SIG-M5 (cell line): ENCODE measurements around the gene IMMT.
"Not testable (repeated sequence)": the region's sequence is repeated elsewhere in the genome, so short reads cannot be mapped to it uniquely, and the experiment has no call there.

Source experiments
- DNase-seq: peaks from one replicate; lab custom pipeline; 2025; lab: John Stamatoyannopoulos, UW

The IMMT gene

DNA sequence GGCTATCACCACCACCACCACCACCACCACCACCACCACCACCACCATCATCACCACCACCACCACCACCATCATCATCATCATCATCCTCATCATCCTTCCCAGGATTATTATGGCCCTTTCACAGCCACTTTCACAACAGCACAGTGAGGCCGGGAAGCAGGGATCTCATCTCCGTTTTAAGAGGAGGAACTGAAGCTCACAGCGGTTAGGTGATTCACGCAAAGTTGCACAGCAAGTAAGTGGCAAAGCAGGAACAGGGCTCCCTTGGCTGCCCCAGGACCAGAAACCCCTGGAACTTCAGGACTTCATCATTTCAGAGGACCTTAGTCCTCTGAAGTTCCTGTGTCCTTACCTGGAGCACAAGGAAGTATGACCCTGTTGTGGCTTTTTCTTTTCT lies 30.8 kb upstream of the IMMT start:
- peak; percentile 37 for DNase-seq

DNA sequence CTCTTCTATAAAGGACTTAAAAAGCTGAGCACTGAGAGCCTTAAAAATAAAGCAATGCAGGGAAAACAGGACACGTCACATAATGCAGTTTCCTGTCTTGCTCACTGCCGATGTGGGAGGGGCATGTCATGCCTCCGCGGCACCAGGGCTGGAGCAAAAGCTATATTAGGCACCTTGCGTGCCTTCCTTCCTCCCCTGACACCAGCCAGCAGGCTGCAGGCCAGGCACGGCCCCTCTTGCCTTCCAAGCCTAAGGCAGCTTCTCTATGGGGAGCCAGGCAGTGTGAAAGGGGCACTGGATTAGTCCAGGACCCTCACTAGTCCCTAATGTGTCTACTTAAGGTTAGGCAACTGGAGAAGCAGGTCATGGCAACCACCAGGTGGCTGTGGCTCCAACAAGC lies 30.3 kb upstream of the IMMT start:
- peak; percentile 72 for DNase-seq

DNA sequence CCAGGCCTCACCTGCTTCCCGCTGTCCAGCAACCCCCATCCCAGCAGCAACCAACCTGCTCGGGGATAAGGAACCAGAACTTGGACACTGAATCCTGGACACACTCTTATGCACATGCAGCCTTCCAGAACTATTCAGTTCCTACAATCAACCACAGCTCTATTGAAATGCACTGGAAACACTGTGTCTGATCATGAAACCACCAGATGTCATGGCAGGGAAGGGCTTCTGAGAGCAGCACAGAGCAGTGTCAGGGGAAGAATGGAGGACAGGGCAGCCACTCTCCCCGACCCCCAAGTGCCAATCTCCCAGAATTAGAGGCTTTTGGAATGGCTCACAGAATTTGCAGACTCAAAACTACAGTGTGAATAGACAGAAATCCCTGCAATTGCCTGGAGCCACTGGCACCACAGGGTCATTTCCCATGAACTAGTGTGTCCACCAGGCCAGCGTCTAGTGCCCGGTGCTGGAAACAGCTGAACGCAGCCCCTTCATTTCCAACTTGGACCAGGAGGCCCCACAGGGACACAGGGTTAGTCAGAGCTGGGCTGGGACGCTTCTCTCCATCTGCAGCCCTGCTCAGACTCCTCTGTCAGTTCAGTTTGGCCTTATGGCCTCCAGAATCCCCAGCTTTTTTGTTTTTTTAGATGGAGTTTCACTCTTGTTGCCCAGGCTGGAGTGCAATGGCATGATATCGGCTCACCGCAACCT lies 29.5 kb upstream of the IMMT start:
- DNase-seq, result no peak

DNA sequence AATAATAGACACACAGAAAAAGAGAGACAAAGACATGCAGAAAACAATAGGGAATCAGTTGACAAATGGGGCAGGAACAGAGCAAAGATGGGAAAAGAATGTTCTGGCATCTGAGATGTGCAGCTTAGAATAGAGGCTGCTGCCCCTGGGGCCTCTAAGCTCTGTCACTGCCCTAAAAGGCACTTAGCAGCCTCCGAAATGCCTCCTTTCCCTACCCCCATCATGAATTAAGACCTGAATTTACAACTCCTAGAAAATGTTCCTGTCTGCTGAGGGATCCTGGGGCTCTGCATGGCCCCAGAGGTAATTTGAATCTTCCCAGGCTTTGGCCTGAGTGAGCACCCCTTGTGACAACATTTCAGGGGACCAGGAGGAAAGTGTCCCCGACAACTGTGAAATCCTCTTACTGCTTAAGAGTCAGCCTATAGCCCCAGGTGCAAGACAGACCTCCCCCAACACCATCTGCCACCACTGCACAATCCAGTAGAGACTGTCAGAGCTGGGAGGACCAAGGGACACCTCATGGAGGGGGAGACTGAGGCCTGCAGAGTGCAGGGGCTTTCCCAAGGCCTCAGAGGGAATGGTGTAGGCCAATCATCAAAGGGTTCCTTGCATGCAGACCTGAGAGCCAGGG lies 28.8 kb upstream of the IMMT start:
- no peak for DNase-seq

DNA sequence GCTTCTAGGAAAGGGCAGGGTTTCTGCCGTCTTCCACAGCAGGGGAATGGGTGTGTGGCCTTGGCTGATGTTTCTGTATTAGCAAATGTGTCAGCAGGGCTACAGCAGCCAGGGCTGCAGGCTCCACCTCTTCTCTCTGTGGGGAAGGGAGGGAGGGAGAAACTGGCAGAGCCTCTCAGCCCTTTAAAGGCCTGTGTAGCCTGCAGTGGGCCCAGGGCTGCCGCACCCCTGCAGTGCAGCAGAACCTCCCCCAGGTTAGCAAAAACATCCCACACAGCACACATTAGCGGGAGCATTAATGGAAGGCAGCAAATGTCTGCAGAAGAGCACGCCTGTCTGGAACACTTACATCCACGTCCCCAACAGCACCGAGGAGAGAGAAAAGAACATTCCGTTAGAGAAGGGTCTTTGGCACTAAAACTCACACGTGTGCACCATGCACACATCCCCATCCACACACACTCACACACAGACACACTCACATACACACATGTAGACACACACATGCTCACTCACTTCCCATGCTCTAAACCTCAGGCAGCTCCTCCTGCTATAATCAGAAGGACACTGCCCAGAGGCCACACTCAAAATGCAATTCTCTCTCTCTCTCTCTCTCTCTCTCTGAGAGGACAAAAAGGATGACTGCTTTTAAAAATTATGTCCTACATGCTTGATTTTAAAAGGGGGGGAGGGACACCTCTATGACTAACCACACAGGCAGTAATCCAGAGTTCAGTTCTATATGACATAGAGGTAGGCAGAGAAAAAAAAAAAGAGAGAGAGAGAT lies 28.1 kb upstream of the IMMT start:
- DNase-seq, result no peak

DNA sequence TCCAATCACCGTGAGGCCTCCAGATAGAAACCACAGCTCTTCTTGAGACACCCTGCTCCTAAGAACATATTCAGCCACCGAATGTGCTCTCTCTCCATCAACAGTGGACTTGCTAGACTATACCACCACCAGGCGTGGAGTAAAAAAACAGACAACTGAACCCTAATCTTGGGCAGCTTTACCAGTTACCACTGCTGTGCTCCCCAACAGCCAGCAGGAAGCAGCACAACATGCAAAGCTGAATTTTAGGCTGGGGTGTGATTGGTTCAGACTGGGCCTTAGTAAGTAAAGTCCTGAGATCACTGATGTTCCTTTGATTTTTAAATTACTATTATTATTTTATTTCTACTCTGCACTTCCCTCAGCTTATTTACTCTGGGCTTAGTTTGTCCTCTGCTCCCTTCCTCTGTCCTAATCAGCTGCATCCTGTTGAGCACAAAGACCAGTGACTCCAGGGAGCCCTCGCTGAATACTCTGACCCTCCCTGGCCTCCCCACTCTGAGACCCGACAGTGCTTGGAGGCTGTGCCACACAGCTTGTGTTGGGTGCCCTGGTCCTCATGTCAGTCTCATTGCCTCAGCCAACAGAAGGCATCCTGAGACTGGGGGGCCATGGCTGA lies 25.9 kb upstream of the IMMT start:
- peak; percentile 42 for DNase-seq

DNA sequence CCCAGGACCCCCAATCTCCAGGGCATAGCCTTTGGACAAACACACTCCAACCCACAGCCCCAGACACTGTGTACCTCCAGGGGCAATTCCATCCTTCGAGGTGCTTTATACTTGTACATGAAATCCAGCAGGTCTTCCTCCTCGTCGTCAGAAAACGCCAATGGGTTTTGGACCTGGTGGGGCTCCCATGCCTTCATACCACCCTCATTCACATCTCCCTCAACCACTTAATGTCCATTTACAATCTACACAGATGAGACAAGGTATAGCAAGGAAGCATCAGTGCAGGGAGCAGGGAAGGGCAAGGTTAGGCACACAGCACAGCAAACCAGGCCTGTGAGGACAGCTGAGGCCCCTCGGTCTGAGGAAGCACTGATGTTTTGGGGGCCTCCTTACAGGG lies 24.6 kb upstream of the IMMT start:
- DNase-seq, result no peak

DNA sequence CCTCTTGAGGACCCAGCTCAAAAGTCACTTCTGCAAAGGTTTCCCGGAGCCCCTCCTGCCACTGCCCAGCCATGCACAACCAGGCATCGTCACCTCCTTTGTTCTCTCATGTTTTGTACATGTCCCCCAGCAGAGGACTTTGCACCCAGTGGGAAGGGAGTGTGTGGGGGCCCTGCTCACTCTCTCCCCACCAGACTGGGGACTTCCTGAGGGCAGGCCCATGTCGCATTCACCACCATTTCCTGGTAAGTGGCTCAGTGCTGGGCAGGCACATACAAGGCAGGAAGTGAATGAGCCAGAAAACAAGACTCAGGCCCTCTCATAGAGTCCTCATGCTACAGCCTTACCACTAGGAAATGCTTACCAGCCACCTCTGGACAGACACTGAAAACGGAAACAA lies 22.9 kb upstream of the IMMT start:
- no peak for DNase-seq

DNA sequence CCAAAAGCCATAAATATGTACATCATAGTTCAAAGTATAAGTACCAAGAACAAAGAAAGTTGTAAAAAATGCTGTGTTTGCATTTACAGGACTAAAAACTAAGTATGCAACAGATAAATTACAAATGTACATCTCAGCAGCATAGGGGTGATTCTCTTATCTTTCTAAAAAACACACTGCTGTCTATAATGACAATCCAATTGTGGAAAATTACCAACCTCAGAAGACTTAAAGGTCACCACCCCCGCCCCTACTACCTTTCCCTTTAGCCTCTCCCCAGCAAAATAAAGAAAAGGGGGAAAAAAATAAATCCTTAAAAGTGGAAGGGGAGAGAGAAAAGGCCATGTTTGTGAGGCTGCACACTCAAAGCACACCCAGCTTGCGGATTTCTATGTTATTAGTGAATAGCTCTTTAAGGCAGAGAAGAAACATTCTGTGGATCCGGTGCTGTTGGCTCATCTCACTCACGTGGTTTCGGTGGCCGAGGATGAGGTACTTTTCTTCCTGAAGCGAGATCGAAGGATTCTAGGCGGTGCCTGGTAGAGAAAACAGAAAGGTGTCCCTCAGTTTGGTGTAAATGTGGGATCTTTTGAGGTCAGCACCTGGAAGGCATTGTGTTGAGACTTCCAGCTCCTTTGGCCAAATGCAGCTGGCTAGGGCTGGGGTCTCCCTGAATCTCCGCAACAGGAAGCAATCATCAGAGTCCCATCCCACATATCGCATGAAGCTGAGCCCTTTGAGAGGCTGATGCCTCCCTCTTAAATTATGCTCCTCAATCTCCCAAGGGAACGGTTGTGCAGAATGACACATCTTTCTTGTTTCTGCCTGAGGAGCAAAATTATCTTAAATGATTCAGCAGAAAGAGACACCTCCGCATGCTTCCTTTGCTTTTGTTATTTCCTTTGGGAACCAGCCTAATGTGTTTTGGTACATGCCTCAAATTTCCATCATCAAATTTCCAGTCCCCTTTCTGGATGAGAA lies 21.6 kb upstream of the IMMT start:
- no peak for DNase-seq

DNA sequence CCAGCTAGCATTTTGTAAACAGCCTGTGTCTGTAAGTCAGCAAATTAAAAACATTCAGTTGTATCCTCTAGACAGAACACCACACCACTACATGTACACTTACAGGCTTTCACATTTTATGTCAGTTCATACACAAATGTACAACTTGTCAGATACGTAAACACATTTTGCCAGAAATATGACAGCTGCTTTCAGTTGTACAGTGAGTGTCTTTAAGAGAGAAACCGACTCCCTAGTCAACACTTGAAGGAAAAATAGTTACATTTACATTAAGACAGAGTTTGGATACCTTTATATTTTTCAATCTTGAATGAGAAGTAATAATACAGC lies 19.2 kb upstream of the IMMT start:
- no peak for DNase-seq

DNA sequence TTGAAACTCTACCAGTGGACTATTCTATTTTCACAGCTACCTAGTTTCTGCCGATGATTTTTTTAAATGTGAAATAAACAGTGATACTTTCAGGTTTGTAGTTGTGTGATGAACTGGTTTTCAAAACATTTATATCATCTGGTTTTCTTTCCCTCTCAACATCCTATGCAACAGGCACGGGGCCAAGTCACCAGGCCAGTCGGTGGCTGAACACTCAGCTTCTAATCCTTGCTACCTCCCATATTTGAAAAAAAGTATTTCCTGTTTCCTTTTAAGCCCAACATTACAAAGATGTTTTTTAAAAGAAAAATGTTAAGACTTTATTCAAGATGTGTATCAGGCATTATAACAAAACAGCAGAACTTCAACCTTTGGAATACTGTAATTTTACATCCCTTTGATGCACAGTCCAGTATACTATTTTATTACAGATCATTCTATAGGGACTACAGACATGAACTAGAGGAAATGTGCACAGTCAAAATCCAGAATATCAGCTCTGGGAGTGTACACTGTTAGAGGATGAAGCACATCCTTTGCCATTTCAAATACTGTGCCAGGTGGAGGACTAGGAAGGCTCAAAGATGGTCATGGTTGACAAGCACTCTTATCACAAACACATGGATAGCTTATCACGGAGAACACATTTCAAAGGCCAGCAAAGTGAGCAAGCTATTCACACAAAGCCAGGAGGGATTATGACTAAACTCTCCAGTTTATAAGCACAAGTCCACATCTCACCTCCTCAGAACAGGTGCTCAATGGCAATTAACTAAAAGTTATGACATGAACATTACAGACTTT lies 18.6 kb upstream of the IMMT start:
- DNase-seq, result no peak

DNA sequence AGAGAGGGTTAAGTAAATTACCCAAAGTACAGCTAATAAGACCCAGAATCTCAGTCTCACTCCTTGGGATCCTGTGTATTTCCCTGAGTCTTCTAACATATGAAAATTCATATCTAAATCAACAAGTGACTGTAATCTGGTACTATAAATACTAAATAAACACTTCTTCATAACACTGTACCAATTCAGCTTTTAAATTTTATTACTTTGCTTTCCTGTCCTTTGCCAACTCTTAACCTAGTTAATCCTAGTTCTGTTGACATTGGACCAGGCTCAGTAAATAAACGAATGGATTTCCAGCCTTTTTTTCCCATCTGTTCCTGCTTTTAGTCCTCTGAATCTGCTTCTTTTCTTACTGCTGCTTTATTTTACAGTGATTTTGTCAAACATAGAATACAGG lies 17.8 kb upstream of the IMMT start:
- no peak for DNase-seq

DNA sequence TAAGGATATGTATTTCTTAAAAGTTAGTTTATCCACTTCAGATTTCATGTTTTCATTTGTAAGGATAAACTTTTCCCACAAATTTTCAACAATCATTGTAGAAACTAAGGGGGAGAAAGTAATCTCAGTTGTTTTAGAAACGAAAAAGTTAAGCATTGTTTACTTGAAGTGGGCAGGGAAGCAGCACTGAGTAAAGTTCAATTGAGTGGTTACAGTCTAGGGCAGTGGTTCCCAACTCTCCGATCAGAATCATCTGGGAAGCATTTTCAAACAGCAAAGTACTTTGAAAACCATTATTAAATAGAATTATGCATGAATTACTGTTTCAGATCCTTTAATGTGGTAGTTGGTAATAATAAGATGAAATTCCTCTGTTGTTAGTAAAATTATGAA lies 16.5 kb upstream of the IMMT start:
- no peak for DNase-seq

DNA sequence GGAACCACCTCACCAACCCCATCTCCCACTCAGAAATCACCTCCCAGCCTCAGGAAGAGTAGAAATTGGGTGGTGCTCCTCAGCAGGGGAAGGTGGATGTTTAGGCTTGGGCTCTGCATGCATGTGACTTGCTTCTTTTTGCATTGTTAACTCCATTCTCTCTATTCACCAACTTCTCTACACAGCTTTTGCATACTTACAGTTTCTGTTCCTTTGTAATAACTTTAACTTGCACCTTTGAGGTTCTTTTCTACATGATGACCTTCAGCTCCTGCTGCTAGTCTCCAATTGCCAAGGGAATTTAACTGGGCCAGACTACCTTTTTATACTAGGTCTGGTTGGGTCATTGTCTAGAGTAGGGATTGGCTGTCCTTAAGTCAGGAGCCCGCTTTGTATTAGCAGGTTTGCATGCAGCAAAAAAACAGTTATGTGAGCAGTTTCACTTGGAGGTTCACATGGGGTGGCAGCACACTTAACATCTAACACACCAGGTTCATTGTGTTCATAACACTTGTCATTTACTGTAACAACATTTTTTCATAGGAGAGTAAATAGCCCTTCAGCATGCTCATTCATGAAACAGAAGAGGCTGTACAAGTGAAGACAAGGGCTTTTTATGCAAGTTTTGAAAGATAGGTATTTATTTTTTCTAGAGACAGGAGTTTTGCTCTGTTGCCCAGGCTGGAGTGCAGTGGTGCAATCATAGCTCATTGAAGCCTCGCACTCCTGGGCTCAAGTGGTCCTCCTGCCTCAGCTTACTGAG lies 16.0 kb upstream of the IMMT start:
- no peak for DNase-seq

DNA sequence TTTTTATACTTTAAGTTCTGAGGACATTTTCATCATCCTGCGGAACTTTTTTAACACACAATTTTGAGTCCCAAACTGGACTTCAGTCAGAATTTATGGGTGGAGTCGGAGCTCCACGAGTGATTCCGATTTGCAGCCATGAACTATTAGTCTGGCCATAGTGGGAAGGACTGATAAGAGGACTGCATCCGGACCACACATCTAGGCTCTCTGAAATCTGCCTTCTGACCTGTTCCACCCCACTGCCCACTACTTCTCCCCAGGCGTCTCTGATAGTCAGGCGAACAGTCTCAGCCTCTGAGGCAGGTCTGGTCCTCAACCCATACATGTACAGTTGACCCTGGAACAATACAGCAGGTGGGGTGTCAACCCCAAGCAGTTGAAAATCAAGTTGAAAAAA lies 9.2 kb upstream of the IMMT start:
- DNase-seq, result no peak

DNA sequence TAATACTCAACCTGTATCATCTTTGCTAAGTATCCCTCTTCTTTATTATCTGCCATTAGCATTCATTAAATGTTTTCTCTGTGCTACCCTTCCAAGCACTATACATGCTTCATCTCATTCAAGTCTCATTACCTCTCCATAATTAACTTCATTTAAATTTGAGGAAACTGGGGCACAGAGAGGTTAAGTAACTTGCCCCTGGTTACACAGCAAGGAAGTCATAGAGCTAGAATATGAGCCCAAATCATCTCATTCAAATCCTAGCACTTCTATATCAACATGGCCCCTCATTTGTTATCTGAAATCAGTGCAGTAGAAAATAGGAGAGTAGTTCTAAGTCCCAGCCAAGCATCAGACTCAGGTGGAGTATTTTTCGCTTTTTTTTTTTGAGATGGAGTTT lies 8.4 kb upstream of the IMMT start:
- no peak for DNase-seq

DNA sequence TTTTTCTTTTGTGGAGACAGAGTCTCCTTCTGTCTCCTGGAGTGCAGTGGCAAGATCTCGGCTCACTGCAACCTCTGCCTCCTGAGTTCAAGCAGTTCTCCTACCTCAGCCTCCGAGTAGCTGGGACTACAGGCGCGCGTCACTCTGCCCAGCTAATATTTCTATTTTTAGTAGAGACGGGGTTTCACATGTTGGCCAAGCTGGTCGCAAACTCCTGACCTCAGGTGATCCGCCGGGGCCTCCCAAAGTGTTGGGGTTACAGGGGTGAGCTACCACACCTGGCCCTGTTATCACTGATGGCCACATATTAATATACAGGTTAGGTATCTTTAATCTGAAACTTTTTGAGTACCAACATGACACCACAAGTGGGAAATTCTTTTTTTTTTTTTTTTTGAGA lies 7.4 kb upstream of the IMMT start:
- no peak for DNase-seq

DNA sequence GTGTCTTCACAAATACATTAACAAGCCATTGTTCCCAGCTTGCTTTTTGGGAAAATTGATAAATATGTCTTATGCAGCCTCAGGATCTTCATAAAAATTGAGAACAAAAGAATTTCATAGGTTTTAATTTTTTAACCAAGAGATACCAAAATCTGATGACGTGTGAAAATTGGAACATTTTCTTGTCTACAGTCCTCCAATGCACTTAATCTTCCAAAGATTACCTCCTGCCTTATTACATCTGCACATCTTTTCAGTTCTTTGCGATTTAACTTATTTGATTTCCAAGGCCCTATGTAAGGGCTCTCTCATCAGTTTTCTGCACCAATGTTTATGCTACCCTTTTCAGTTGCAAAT lies 7.1 kb upstream of the IMMT start:
- no peak for DNase-seq

DNA sequence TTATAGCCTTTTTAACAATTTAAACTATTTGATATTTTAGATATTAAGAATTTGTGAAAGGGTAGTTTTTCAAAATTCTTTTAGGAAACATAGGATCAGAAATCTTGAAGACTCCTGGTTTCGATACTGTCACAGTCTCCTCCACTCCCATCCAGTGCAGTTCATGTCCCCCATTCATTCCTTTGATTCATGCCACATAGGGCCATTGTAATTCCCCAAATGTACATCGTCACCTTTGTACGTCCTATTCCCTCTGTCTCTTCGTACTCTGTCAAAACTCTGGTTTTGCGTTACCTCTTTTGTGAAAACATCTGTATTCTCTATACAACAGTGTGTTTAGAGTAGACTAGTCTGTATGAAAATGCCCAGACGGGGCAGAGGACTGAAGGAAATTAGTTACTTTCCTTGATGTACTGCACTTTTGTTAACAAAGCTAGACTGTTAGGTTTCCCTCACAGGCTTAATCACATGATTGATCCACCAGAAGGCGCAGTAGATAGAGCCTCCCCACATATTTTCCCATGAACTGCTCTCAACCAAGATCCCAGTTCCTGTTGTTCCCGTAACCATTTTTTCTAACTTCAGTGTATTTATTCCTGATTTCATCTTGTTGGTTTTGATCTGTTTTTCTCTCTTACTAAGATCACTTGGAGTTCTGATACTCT lies 6.5 kb upstream of the IMMT start:
- no peak for DNase-seq

DNA sequence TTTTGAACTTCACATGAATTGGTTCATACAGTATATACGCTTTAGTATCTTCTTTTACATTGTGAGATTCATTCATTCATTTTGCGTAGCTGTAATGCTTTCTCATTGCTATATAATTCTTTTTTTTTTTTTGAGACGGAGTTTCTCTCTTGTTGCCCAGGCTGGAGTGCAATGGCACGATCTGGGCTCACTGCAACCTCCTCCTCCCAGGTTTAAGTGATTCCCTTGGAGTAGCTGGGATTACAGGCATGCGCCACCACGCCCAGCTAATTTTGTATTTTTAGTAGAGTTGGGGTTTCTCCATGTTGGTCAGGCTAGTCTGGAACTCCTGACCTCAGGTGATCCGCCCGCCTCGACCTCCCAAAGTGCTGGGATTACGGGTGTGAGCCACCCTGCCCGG lies 5.3 kb upstream of the IMMT start:
- DNase-seq, result not testable (repeated sequence)
